GM12878 (cell line): ENCODE measurements around the gene EMID1. TPM values are rescaled to one million over a fixed set of nuclear protein-coding genes. Genes with fewer than 3 reads are reported as not detected.
A peak's percentile ranks its signal among the peaks of the same experiment; 100 is the strongest.

Experiments
- HDAC6 ChIP-seq: fragments of 200-600 bp; sonication (generic); IDR thresholded peaks from one replicate; pipeline ENCODE4 v1.8.0; 2017; ENCODE audit warnings: antibody characterized with exemption; ENCODE audit not compliant: unreplicated experiment
- KLF5 ChIP-seq: fragments of 450-650 bp; IDR thresholded peaks from 2 replicates; pipeline ENCODE4 v1.6.1; 2014; ENCODE audit warnings: mild to moderate bottlenecking; ENCODE audit not compliant: partially characterized antibody
- MTA3 ChIP-seq: IDR thresholded peaks from 2 replicates; pipeline ENCODE4 v1.6.1; 2012; ENCODE audit warnings: low read length, inconsistent platforms, borderline replicate concordance
- RUNX3 ChIP-seq: IDR thresholded peaks from 2 replicates; pipeline ENCODE4 v1.6.1; 2012; ENCODE audit warnings: low read length, inconsistent platforms
- SPI1 ChIP-seq: IDR thresholded peaks from 2 replicates; pipeline ENCODE4 v1.6.1; 2011; ENCODE audit warnings: low read depth, mild to moderate bottlenecking, low read length, moderate library complexity, borderline replicate concordance; ENCODE audit not compliant: insufficient read depth
- SREBF2 ChIP-seq: IDR thresholded peaks from 2 replicates; pipeline ENCODE4 v1.6.1; 2012; ENCODE audit warnings: mild to moderate bottlenecking, low read length
- STAT1 ChIP-seq: fragments of 450-650 bp; conservative IDR thresholded peaks from 2 replicates; pipeline ENCODE4 v1.6.1; 2014; ENCODE audit warnings: antibody characterized with exemption, mild to moderate bottlenecking
- TCF3 ChIP-seq: IDR thresholded peaks from 2 replicates; pipeline ENCODE4 v1.6.1; 2012; ENCODE audit warnings: low read depth, mild to moderate bottlenecking, low read length, borderline replicate concordance; ENCODE audit not compliant: insufficient read depth
- polyA plus RNA-seq, 11 experiments: library from polyadenylated mRNA; depleted of rRNA in 4 of 11; unstranded in 6 of 11; stranded (reverse) in 5 of 11; fragments of >200 nt; fragmentation: Nextera tagmentation in 4 of 11; fragmentation: Illumina TruSeq in 1 of 11; extraction: Ambion mirVana in 4 of 11; extraction: Trizol in 1 of 11; gene quantifications; 1 replicate in 1 of 11; 2 replicates in 10 of 11; pipeline versions ENCODE4 v1.2.1 to v1.2.3, GENCODE V29; 2011 to 2016; ENCODE audit warnings: inconsistent platforms in 2 of 11, missing spikeins in 2 of 11, low read depth in 1 of 11
- total RNA-seq, 4 experiments: library from RNA; depleted of rRNA in 3 of 4; stranded (reverse); fragments of >200 nt in 3 of 4; fragmentation: Illumina TruSeq in 1 of 4; extraction: Trizol in 1 of 4; gene quantifications; 2 replicates each; pipeline versions ENCODE4 v1.2.1 to v1.2.3, GENCODE V29; 2013 to 2021
- TF ChIP-seq, protein P1 (sequence below): IDR thresholded peaks from 2 replicates; pipeline ENCODE4 v1.6.1; 2011; ENCODE audit warnings: low read depth, low read length, improper control_type of control experiment, borderline replicate concordance
- TF ChIP-seq, protein P2 (sequence below): IDR thresholded peaks from 2 replicates; pipeline ENCODE4 v1.6.1; 2012; ENCODE audit warnings: mild to moderate bottlenecking, low read depth, low read length
- TF ChIP-seq, protein P3 (sequence below): fragments of 450-650 bp; formaldehyde crosslinking; IDR thresholded peaks from 2 replicates; pipeline ENCODE4 v1.4.0; 2022; ENCODE audit warnings: mild to moderate bottlenecking, moderate library complexity

The EMID1 gene
- total and polyA plus RNA-seq, 10 of the 15 experiments (the other 5 are each of a cell fraction or from before 2014, with no cell fraction given): 1.2 to 60.3 (median 12.0) TPM

DNA sequence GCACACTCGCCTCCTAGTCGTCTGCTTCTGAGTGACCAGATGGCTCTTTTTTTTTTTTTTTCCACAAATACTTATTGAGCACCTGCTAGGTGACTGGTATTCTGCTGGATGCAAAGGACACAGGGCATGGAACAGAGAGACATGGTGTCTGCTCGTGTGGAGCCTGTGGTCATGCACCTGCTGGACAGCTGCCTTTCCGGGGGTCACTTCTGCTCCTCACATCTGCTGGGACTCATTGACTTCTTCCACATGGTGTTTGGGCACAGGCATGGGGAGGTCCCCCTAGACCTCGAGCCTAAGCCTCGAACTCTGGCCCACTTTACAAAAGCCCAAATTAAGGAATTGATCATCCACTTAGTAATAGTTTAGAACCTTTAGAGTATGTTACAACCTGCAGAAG is 39.5 kb upstream of the EMID1 start (continued):
- TF ChIP-seq, protein P1, sequence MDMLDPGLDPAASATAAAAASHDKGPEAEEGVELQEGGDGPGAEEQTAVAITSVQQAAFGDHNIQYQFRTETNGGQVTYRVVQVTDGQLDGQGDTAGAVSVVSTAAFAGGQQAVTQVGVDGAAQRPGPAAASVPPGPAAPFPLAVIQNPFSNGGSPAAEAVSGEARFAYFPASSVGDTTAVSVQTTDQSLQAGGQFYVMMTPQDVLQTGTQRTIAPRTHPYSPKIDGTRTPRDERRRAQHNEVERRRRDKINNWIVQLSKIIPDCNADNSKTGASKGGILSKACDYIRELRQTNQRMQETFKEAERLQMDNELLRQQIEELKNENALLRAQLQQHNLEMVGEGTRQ: no peak
- TF ChIP-seq SPI1: peak; percentile 31; the same call in 1 of the 2 replicates
- no peak for TF ChIP-seq KLF5
- TF ChIP-seq STAT1: no peak
- TF ChIP-seq, protein P2, sequence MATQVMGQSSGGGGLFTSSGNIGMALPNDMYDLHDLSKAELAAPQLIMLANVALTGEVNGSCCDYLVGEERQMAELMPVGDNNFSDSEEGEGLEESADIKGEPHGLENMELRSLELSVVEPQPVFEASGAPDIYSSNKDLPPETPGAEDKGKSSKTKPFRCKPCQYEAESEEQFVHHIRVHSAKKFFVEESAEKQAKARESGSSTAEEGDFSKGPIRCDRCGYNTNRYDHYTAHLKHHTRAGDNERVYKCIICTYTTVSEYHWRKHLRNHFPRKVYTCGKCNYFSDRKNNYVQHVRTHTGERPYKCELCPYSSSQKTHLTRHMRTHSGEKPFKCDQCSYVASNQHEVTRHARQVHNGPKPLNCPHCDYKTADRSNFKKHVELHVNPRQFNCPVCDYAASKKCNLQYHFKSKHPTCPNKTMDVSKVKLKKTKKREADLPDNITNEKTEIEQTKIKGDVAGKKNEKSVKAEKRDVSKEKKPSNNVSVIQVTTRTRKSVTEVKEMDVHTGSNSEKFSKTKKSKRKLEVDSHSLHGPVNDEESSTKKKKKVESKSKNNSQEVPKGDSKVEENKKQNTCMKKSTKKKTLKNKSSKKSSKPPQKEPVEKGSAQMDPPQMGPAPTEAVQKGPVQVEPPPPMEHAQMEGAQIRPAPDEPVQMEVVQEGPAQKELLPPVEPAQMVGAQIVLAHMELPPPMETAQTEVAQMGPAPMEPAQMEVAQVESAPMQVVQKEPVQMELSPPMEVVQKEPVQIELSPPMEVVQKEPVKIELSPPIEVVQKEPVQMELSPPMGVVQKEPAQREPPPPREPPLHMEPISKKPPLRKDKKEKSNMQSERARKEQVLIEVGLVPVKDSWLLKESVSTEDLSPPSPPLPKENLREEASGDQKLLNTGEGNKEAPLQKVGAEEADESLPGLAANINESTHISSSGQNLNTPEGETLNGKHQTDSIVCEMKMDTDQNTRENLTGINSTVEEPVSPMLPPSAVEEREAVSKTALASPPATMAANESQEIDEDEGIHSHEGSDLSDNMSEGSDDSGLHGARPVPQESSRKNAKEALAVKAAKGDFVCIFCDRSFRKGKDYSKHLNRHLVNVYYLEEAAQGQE: peak; percentile 30; the same call in 1 of the 2 replicates
- TF ChIP-seq SREBF2: no peak
- no peak for TF ChIP-seq MTA3
- TF ChIP-seq, protein P3, sequence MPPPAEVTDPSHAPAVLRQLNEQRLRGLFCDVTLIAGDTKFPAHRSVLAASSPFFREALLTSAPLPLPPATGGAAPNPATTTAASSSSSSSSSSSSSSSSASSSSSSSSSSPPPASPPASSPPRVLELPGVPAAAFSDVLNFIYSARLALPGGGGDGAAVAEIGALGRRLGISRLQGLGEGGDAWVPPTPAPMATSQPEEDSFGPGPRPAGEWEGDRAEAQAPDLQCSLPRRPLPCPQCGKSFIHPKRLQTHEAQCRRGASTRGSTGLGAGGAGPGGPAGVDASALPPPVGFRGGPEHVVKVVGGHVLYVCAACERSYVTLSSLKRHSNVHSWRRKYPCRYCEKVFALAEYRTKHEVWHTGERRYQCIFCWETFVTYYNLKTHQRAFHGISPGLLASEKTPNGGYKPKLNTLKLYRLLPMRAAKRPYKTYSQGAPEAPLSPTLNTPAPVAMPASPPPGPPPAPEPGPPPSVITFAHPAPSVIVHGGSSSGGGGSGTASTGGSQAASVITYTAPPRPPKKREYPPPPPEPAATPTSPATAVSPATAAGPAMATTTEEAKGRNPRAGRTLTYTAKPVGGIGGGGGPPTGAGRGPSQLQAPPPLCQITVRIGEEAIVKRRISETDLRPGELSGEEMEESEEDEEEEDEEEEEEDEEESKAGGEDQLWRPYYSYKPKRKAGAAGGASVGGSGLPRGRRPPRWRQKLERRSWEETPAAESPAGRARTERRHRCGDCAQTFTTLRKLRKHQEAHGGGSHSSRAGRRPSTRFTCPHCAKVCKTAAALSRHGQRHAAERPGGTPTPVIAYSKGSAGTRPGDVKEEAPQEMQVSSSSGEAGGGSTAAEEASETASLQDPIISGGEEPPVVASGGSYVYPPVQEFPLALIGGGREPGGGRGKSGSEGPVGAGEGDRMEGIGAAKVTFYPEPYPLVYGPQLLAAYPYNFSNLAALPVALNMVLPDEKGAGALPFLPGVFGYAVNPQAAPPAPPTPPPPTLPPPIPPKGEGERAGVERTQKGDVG (CRISPR knock-in tag): no peak
- TF ChIP-seq HDAC6: no peak
- peak; percentile 85; the same call in 1 of the 2 replicates for TF ChIP-seq TCF3
- TF ChIP-seq RUNX3: peak; percentile 54
